GM18951 (cell line): ENCODE data around the gene REN.

ENCODE experiments used
- POLR2A ChIP-seq: IDR thresholded peaks from 4 replicates; pipeline ENCODE4 v1.6.1; 2011; ENCODE audit warnings: mild to moderate bottlenecking; ENCODE audit not compliant: insufficient read length, insufficient read depth; ENCODE audit errors: extremely low read depth
- in situ Hi-C: fragments of 300-500 bp; cut with MboI; formaldehyde crosslinking; loops from one replicate; pipeline ENCODE4 v1.12.0; 2022; ENCODE audit warnings: low sequenced_read_pairs, mixed read lengths, inconsistent platforms; ENCODE audit not compliant: unreplicated experiment

Gene REN

DNA sequence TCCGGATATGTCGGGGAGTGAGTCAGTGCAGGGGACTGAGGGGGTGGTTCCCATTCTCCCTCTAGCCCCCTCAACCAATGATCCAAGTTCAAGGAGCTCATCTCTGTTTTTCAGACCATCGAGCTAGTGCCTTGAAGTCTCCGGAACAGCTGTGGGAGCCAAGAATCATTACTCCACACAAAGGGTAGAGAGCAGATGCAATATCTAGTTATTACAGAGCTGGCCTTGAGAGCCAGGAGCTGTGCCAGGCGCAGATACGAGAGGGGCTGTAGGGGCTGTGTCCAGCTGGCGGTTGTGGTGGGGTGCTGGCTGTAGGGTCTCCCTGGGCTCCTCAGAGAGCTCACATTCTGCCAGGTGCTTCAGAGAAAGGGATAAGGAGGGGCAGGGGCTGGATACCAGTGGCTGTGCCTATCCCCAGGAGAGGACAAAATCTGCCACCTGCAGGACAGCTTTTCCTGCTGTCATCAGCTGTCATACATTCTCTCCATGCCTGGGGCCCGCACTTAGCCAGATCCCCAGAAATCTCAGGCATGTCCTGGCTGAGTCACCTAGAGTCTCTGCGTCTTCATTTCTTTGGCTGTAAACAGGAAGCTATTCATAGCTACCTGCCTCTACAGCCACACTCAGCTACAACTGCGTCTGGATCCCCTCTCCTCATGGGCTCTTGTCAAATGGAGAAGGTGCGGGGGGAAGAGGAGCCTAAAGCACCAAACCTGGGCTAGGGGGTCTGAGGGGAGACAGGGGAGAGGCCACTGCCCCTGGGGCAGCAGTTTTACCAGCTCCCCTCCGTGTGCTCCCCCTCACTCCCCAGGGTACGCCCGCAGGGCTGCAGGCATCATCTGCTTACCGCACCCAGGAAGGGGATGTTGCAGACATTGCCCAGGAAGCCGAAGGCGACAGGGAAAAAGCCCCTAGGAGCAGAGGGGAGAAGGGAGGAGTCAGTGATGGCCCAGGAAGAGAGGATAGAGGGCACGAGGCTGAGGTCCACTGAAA, 32.5 kb upstream of the REN start:
- in situ Hi-C loops = no loop called here
- TF ChIP-seq POLR2A = no peak

DNA sequence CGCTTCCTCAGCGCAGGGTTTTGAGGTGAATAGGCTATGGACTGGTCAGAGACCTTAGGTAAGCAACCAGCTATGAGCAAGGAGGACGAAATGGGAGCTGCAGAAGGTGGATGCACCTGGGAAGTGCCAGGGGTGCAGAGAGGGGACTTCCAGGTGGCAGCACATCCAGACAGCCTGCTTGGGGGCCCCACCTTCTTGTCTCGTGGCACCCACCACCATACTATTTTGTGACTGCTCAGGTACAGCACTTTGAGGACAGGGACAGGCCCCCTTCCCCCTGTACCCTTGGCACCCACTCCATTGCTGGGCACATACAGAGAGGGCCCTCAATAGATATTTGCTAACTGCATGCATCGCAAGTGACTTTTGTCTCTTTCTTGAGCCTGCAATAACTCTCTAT, 30.9 kb upstream of the REN start:
- in situ Hi-C loops = no loop called here
- no peak for TF ChIP-seq POLR2A

DNA sequence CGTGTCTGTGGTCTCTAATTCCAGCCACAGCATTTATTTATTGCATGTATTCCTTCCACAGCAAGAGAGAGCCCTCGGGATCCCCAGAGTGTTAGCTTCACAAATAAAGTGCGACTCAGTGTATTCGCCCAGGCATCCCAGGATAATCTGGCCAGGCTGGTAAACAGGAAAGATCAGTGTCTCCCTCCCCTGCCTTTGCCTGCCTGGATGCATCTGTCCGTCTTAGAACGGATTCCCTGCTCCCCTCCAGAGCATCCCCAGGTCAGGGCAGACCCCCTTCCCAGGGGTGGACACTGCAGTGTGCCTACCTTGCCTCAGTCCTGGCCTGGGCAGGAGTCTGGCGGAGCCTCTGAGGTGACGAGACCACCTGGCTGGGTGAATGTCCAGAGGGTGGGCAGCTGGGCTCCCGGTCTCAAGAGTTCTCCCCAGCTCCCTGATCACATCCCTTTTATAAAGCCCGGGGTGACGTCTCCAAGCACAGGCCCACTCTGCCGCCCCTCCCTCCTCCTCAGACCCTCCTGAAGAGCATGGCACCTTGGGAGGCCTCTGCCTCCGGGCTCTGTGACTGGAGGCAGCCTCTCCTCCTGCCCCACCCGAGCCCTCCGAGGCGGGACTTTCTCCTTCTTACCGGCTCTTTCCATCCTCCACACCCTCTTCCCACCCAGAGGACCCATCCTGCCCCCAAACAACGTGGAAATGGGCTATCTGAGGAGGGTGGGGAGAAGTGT, 30.1 kb upstream of the REN start, which contains the start of gene KISS1:
Gene KISS1, minus strand, starts transcription at position 424 of the 728 bp plus-strand sequence. CDS start 3,615 bp downstream, outside the sequence.
- in situ Hi-C loops = no loop called here
- TF ChIP-seq POLR2A = no peak

DNA sequence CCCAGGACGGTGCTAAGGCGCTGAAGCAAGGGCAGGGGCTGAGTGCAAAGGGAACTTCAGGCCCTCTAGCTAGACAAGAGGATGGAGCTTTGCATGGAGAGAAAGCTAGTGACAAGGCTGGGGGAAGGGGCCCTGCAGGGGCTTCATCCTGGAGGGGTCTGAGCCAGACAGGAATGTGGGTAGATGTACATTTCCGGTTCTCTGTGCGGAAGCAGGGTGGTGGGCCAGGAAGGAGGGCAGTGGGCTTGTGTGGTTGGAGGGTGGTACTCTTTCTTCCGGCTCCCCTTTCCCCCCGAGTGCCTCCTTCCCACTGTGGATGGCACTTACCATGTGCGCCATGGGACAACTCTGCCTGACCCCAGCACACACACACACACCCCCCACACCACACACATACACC, 28.6 kb upstream of the REN start:
- no peak for TF ChIP-seq POLR2A
- in situ Hi-C loops = no loop called here

- no peak for TF ChIP-seq POLR2A
- in situ Hi-C loops = no loop called here
These were observed 27.9 kb upstream of the REN start for GRCh38 chr1:204194080-204194479.

DNA sequence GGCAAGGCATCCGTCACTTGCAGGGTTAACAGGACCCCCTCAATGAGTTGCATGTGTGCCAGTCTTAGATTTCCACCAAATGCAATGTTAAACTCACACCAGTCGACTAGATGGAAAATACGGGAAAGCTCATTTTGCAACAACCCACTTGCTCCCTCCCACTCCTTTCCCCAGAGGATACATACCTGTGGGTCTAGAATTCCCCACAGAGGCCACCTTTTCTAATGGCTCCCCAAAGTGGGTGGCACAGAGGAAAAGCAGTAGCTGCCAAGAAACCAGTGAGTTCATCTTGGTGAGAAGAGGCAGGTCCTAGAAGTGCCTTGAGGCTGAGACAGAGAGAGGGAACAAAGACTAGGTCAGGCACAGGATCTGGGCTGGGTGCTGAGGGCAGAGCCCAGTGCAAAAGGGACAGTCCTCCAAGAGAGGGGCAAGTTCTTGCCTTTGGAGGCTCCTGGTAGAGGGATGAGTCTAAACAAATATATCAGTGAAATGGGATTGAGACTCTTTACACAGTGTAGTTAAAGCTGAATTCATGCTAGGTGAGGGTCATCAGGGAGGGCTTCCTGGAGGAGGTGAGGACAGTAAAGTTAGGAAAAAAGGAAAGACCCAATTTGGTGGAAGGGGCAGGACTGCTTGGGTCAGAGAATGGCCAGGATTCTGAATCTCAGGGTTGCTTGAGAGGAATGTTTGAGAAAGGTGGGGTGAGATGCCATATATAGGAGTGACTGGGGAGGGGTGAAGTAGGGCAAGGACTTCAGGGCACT, 26.6 kb upstream of the REN start:
- no peak for TF ChIP-seq POLR2A
- in situ Hi-C loops = no loop called here

DNA sequence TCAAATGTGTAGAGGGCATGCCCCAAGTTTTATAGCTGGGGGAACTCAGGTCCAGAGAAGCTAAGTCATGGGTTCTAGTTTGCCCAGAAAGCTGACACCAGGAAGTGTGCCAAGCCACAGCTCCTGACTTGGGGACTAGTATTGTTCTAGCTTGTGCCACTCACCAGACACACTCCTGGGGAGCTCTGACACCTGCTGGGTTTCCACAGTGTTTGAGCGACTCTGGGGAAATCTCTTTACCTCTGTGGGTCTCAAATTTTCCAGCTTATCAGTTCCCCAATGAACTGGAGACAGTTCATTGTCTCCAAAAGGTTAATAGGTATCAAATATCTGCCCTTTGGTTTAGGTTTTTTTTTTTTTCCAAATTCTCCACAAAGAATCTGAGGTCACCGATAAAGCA, 25.9 kb upstream of the REN start:
- in situ Hi-C loops = no loop called here
- TF ChIP-seq POLR2A = no peak

DNA sequence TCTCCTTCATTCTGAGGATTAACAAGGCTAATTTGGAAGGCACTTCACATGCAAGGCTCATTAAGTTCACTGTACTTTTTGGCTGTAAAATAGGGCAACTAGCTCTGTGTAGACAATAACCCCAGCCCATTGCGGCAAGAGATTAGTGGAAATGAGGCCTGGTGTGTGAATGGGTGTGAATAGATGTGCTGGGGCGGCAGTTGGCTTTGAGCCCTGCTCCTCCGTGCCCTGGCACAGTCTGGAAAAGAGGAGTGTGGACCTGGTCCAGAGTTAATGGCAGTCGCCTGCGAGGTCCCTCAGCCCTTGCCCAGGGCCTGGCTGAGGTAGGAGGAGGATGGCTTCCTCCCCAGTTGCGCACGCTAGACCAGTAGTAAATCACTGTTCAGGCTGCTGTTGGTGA, 25.3 kb upstream of the REN start:
- no peak for TF ChIP-seq POLR2A
- in situ Hi-C loops = no loop called here

GRCh38 chr1:204190212-204191211, 24.4 kb upstream of the REN start:
- no peak for TF ChIP-seq POLR2A
- in situ Hi-C loops = no loop called here

DNA sequence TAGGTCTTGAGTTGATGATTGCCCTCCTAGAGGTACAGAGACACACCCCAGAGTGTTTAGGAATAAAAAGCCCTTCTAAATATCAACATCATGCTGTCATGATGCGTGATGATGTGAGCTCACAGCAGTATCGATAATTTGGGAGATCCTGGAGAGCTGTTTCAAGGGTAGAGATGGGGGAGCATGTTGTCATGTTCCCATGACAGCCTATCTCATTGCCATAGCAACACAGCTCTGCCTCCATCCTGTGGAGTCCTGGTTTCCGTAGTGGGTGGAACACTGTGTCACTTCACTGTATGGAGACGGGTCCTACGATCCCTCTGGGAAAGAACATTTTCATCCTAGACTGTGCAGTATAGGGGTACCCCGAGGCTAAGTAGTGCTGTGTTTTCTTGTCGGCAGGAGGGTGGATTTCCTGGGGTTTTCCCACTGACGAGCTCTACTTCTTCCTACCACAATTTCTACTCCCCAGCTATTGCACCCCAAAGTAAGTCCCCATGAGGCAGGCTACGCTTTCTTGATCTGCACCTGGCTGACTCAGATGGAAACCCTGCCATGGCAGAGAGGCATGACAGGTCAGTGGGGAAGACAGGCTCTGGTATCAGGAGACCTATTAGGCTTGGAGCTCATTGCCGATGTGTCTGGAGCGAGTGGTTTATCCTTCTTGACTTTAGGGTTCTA, 23.0 kb upstream of the REN start:
- in situ Hi-C loops = no loop called here
- TF ChIP-seq POLR2A = no peak

DNA sequence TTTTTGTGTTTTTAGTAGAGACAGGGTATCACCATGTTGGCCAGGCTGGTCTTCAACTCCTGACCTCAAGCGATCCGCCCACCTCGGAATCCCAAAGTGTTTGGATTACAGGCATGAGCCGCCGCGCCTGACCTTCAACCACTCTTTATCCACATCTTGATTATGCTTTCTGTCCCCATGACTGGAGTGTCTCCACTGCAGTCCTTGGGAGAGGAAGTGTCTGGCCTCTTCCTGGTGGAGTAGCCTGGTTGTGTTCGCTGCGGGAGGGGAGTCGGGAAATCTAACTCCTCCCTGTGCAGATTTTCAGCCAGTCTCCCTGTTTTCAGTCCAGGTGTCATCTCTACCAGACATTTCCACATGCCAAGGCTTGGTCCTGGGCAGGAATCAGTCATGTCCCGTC, 20.5 kb upstream of the REN start:
- in situ Hi-C loops = no loop called here
- TF ChIP-seq POLR2A = no peak
